ENCODE results near the gene RNF103.

GRCh38 chr2:86638712-86639111 is 15.0 kb upstream of the RNF103 start:
- TF ChIP-seq CTCF (IDR thresholded peaks at IDR 0.05; ENCODE audit: low read depth, low read length) (no peak), POLR2A (IDR thresholded peaks at IDR 0.05; ENCODE audit: extremely low read depth, insufficient read length) (no peak), MAX (IDR thresholded peaks at IDR 0.05; ENCODE audit: low read depth, low read length) (no peak)
